Thymus (tissue), 11 donors: Measurements from ENCODE around the gene TAF3. TPM values are rescaled to one million over a fixed set of nuclear protein-coding genes. Genes with fewer than 3 reads are reported as not detected.

Experiments
- DNase-seq, 9 donors: peaks; one replicate each; pipeline ENCODE4 v3.0.0-alpha.2; 2013; ENCODE audit warnings: low spot score in 9 of 9, low read depth in 6 of 9, missing footprints in 1 of 9
- H3K27ac ChIP-seq, 2 donors: one replicate each; pipeline ENCODE4 v1.5.1; 2013; ENCODE audit warnings: control low read depth in 1 of 2, low read depth in 1 of 2, low read length in 1 of 2, mild to moderate bottlenecking in 1 of 2, moderate library complexity in 1 of 2
- H3K27me3 ChIP-seq, 2 donors: one replicate each; pipeline ENCODE4 v1.5.1; 2013; ENCODE audit warnings: low read length in 1 of 2; ENCODE audit not compliant: control insufficient read depth in 2 of 2, insufficient read depth in 1 of 2
- H3K36me3 ChIP-seq, 2 donors: one replicate each; pipeline ENCODE4 v1.5.1; 2013; ENCODE audit warnings: low read length in 1 of 2, mild to moderate bottlenecking in 1 of 2, moderate library complexity in 1 of 2; ENCODE audit not compliant: control insufficient read depth in 2 of 2, insufficient read depth in 2 of 2
- H3K4me1 ChIP-seq, 2 donors: one replicate each; pipeline ENCODE4 v1.5.1; 2013; ENCODE audit warnings: low read length in 2 of 2; ENCODE audit not compliant: control insufficient read depth in 2 of 2, insufficient read depth in 2 of 2
- H3K4me3 ChIP-seq, 2 donors: one replicate each; pipeline ENCODE4 v1.5.1; 2013; ENCODE audit warnings: low read length in 2 of 2, control low read depth in 1 of 2, mild to moderate bottlenecking in 1 of 2
- H3K9me3 ChIP-seq, 2 donors: one replicate each; pipeline ENCODE4 v1.5.1; 2013; ENCODE audit warnings: low read length in 1 of 2, mild to moderate bottlenecking in 1 of 2; ENCODE audit not compliant: control insufficient read depth in 2 of 2, insufficient read depth in 1 of 2
- WGBS: extraction: QIAGEN DNeasy Blood & Tissue Kit; methylation state at CpG from one replicate; pipeline ENCODE4 v1.1.7; 2013; 5-methylcytosine and 5-hydroxymethylcytosine counted together
- polyA plus RNA-seq: library from polyadenylated mRNA; stranded (reverse); fragments of 200-250 nt; gene quantifications from one replicate; pipeline ENCODE4 v1.2.3, GENCODE V29; 2013
- total RNA-seq: library from RNA; stranded (reverse); fragments of 120-200 nt; gene quantifications from one replicate; pipeline ENCODE4 v1.2.4, GENCODE V29; 2013
- donor health status: healthy.

Gene TAF3
- total and polyA plus RNA-seq, 2 donors = 2.2 to 5.7 TPM

DNA sequence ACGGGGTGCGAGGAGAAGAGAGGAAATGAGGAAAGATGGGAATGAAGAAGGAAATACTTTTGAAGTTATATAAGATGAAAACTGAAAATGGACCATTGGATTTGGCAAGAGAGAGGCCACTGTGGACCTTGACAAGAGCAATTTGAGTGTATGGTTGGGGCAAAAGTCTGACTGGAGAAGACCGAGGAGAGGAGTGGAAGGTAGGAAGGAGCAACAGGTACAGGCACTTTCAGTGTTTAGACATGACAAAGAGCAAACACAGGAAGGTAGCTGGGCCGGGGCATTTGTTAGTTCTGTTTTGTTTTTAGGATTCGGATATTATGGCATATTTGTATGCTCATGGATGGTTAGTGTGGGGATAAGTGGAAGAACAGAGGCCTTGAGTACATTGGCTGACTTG, 99.4 kb downstream of the TAF3 start:
- no peak overlapping the region for H3K27ac ChIP-seq
- no peaks in the 10 kb centered on the region for H3K36me3 ChIP-seq
- H3K4me1 ChIP-seq = peaks cover 0 to 5% of the 10 kb centered on the region in 2 donors
- H3K9me3 ChIP-seq = no peaks in the 10 kb centered on the region
- no peak for DNase-seq
- H3K27me3 ChIP-seq = no peaks in the 10 kb centered on the region
- H3K4me3 ChIP-seq = no peak overlapping the region
- over 99% methylated on average over 5 of the region's 5 CpGs for WGBS

DNA sequence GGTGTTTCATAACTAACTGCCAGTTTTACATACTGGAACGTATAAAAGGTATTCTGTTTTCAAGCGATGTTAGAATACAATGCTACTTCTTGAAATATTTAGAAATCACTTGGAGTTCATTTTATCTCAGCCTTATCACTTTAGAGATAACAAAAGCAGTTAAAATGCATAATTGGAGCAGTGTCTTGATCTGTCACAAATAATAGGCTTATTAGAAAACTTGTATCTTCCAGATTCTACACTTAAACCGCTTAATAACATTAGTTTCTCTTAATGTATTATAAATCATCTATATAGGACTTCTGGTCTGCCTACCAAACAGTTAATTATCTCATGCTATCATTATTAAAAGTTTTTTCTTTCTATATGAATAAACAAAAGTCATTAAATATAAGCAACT, 104.4 kb downstream of the TAF3 start:
- Histone ChIP-seq H3K4me3 (no peak overlapping the region), H3K27me3 (no peaks in the 10 kb centered on the region), H3K36me3 (no peaks in the 10 kb centered on the region), H3K9me3 (no peaks in the 10 kb centered on the region), H3K27ac (no peak overlapping the region), H3K4me1 (no peaks in the 10 kb centered on the region)
- DNase-seq = no peak
- 97% methylated on average over 3 of the region's 3 CpGs for WGBS

- H3K4me3 ChIP-seq = no peak overlapping the region
- H3K27ac ChIP-seq = no peak overlapping the region
- no peak for DNase-seq
- no peaks in the 10 kb centered on the region for H3K36me3 ChIP-seq
- no peaks in the 10 kb centered on the region for H3K4me1 ChIP-seq
- H3K27me3 ChIP-seq = no peaks in the 10 kb centered on the region
- H3K9me3 ChIP-seq = no peaks in the 10 kb centered on the region
- 98% methylated on average over 3 of the region's 3 CpGs for WGBS
These were observed 110.2 kb downstream of the TAF3 start for GRCh38 chr10:7928536-7928935.

- no peak for DNase-seq
- H3K4me3 ChIP-seq = no peak overlapping the region
- H3K4me1 ChIP-seq = no peaks in the 10 kb centered on the region
- no peaks in the 10 kb centered on the region for H3K9me3 ChIP-seq
- H3K27ac ChIP-seq = no peak overlapping the region
- no peaks in the 10 kb centered on the region for H3K36me3 ChIP-seq
- no peaks in the 10 kb centered on the region for H3K27me3 ChIP-seq
- 91% methylated on average over 9 of the region's 9 CpGs for WGBS
These were observed 114.2 kb downstream of the TAF3 start for GRCh38 chr10:7932301-7933036.

- 71% methylated on average over 3 of the region's 3 CpGs for WGBS
- no peak for DNase-seq
- no peaks in the 10 kb centered on the region for H3K27me3 ChIP-seq
- H3K27ac ChIP-seq = no peak overlapping the region
- H3K4me3 ChIP-seq = no peak overlapping the region
- H3K4me1 ChIP-seq = no peaks in the 10 kb centered on the region
- H3K36me3 ChIP-seq = no peaks in the 10 kb centered on the region
- no peaks in the 10 kb centered on the region for H3K9me3 ChIP-seq
These were observed 115.0 kb downstream of the TAF3 start for GRCh38 chr10:7933262-7933661.

- Histone ChIP-seq H3K27me3 (no peaks in the 10 kb centered on the region), H3K4me1 (no peaks in the 10 kb centered on the region), H3K27ac (no peak overlapping the region), H3K4me3 (no peak overlapping the region), H3K36me3 (no peaks in the 10 kb centered on the region), H3K9me3 (no peaks in the 10 kb centered on the region)
- 98% methylated on average over 8 of the region's 8 CpGs for WGBS
- DNase-seq = no peak
These were observed 115.5 kb downstream of the TAF3 start for GRCh38 chr10:7933757-7934156.

GRCh38 chr10:7937315-7937945, 119.1 kb downstream of the TAF3 start:
- no peak for DNase-seq
- 97% methylated on average over 5 of the region's 5 CpGs for WGBS

DNA sequence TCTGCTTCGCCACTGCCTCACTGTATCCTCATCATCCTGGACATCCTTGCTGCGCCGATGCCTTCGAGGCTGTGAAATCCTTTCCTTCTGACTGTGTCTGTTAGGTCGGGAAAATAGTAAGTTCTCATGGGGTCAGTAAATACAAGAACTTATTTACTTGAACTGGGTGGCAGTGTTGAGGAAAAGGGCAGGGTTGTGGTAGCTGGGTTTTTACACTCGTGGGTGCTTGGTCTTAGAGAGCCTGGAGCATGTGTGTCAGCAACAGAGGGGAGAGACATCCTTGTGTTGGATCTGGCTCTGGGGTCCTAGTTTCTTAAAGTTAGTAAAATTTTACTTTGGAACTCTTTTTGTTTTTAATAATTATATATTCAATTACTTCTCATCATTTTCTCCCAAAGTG, 123.3 kb downstream of the TAF3 start:
- no peak overlapping the region for H3K27ac ChIP-seq
- H3K4me3 ChIP-seq = no peak overlapping the region
- H3K9me3 ChIP-seq = no peaks in the 10 kb centered on the region
- DNase-seq = no peak
- 98% methylated on average over 6 of the region's 6 CpGs for WGBS
- no peaks in the 10 kb centered on the region for H3K4me1 ChIP-seq
- H3K36me3 ChIP-seq = no peaks in the 10 kb centered on the region
- H3K27me3 ChIP-seq = no peaks in the 10 kb centered on the region

More at GRCh38 chr10:7937315-7937945, 119.1 kb downstream of the TAF3 start:
- Histone ChIP-seq H3K36me3 (no peaks in the 10 kb centered on the region), H3K4me3 (no peak overlapping the region), H3K9me3 (no peaks in the 10 kb centered on the region), H3K4me1 (no peaks in the 10 kb centered on the region), H3K27ac (no peak overlapping the region), H3K27me3 (no peaks in the 10 kb centered on the region)

DNA sequence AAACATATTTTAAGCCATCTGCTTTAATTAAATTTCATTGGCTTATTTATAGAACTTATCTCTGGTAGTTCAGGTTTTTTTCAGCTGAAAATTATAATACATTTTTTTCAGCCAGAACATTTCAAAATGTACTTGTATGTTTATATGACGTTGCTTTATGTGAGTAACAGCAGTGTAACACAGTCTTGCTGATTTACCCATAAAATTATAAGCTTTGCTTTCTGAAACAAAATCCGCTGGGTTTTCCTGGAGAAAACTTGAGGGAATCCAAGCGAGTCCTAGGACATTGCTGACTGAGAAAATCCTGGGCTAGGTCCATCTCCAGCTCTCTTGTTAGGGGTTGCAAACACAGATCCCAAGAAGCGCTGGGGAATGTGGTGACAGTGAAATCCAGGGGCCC, 124.0 kb downstream of the TAF3 start:
- no peak overlapping the region for H3K27ac ChIP-seq
- no peaks in the 10 kb centered on the region for H3K36me3 ChIP-seq
- H3K4me1 ChIP-seq = no peaks in the 10 kb centered on the region
- no peaks in the 10 kb centered on the region for H3K9me3 ChIP-seq
- DNase-seq = no peak
- 96% methylated on average over 4 of the region's 4 CpGs for WGBS
- no peak overlapping the region for H3K4me3 ChIP-seq
- H3K27me3 ChIP-seq = no peaks in the 10 kb centered on the region
